ENCODE data around the gene DTNB.

GRCh38 chr2:25541378-25541777, 132.0 kb downstream of the DTNB start:
- no peak for TF ChIP-seq CTCF (IDR thresholded peaks at IDR 0.05)
- TF ChIP-seq EZH2 (IDR thresholded peaks at IDR 0.05; ENCODE audit: borderline replicate concordance, insufficient read depth, low read depth, low read length, poor library complexity, severe bottlenecking): no peak

All from B cell (primary cell).